Stimulated activated CD8-positive, alpha-beta memory T cell treated with anti-CD3 and anti-CD28 coated beads, Interleukin-15, amount 100 ng/mL, for 48 hours (primary cell): ENCODE data around the gene SLC9A9.

Experiments
- DNase-seq, 2 donors: peaks; one replicate each; pipeline ENCODE4 v3.0.0-alpha.2; 2020; ENCODE audit warnings: low read depth in 2 of 2

Gene SLC9A9

DNA sequence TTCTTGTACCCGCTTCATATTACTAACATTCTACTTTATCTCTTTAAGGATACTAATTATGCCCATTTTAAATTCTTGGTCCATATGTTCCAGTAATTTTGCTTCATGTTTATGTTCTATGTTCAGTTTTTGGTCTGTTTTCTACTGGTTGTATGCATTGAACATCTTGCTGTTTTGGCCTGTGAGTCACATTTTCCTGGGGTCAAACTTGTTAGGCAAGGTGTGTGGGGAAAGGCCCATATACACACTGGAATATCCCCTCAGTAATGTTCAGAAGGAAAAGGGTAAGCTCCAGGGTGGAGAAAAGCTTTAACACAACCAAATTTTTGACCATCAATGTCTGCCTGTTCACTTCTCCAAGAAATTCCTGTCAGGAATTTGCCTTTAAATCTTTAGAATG lies 337.7 kb downstream of the SLC9A9 start:
- no peak for DNase-seq

DNA sequence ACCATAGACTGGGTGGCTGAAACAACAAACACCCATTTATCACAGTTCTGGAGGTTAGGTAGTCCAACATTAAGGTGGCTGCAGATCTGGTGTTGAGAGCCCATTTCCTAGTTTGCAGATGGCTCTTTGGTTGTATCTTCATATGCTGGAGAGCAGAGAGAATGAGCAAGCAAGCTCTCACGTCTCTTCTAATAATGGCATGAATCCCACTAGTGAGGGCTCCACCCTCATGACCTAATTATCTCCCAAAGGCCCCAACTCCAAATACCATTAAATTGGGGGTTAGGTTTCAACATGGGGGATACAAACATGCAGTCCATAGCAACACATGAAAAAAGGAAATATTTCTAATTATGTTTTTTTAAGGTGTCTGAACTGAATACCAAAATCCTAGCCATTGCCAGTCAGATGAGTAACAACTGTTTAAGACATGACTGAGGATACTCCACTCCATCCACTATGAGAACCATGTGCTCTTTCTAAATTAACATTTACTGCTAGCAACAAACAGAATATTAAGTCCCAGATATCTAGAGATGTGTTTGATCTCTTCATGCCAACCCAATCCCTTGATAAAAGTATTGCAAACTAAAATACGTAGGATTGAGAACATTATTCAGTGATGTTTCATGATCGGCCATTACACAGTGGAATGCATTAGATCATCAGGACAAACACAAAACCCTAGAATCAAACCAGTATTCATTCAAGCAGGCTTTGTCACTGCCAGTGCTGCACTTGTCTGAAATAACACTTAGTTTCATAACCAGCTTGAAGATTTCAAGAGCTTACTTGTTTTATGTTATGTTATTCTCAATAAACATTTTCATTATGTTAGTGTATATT lies 340.3 kb downstream of the SLC9A9 start:
- no peak for DNase-seq

DNA sequence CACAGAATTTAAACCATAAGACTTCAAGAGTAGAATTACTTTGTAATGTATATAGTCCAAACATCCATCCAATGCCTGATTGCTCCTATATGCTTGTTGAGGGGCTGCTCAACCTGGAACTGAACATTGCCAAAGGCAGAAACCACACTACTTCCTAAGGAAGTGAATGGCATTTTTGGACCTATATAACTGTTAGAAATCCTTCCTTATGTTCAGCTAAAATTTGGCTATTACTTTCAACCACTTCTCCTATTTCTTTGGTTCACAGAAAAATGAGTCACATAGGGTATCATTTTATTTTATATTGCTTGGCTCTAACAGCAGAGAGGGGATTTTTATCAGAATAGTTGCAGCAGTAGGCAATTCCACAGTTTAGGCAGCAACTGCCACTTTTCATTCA lies 342.1 kb downstream of the SLC9A9 start:
- DNase-seq = no peak

DNA sequence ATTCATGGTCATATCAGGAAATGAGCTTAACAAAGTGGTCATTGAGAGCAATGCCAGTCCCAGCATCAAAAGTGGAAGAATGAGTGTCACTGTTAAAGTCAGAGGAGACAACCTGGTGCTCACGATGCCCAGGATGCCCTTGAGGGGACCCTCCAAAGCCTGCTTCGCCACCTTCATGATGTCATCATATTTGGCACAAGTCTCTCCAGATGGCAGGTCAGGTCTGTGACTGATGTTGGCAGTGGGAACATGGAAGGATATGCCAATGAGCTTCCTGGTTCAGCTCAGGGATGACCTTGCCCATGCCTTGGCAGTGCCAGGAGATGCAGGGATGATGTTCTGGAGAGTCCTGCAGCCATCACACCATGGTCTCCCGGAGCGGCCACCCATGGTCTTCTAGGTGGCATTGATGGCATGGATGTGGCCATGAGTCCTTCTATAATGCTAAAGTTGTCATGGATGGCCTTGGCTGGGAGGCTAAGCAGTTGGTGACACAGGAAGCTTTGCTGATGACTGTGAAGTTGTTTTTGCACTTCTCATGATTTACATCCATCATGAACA lies 344.9 kb downstream of the SLC9A9 start:
- DNase-seq = no peak

DNA sequence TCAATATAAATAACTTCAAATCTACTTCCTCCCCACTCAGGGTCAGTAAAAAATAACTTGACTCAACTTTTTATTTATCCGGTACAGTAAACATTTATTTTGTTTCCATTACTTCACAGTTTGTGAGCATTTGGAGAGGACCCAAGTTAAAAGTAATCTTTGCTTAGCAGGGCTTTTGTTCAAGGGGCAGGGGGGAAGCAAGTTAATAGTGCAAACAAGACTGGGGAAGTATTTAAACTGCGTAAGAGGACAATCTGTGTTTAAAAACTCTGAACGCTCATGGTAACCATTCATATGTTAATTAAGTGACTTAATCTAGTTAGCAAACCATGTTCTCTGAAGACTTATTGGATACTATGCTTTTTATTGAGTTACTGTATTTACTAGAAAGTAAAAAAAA lies 346.2 kb downstream of the SLC9A9 start:
- DNase-seq = no peak

GRCh38 chr3:143497382-143497781 lies 350.9 kb downstream of the SLC9A9 start:
- DNase-seq = no peak

DNA sequence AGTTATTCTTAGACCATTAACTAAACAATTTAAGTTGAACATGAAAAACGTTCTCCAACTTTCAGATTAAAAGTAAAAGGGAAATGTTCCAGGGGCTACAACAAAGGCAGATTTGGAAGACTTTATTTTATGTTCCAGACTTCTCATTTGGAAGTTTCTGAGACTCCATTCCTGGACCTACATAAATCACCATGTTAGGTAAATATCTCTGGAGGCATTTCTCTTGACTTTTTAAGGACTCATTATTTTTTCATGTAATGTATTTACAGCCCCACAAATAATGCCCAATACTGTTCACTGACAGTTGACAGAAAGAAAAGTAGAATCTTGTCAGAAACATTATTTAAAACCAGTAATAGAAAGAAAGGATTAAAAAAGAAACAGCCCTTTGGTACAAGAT lies 352.1 kb downstream of the SLC9A9 start:
- DNase-seq = no peak

DNA sequence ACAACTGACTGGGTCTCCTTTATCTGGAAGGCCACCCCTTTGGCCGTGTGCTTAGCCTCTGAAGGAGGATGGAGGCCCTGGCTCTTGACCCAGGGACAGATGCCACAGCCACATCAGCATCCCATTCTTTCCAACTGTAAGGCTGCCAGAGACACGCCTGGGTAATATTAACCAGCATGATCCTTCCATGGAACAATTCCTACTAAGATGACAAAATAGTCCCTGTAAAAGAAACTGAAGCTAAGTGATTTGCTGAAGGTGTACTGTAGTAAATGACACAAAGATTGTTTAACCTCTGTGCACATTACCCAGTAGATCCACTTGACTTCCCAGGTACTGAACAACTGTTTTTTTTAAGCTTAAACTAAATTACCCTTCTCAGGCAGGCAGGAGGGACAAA lies 352.7 kb downstream of the SLC9A9 start:
- no peak for DNase-seq

DNA sequence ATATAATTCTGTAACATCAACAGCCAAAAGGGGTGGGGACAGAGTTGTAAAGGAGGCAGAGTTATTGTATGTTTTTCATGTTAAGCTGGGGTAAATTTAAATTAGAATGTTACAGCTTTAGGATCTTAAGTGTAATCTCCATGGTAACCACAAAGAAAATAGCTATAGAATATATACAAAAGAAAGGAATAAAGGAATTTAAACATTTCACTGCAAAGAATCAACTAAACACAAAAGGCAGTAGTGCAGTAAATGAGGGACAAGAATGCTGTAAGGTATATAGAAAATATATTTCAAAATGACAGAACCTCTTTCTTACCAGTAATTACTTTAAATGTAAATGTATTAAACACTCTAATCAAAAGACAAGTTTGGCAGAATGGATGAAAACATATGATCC lies 361.7 kb downstream of the SLC9A9 start:
- no peak for DNase-seq

- no peak for DNase-seq
Measured at GRCh38 chr3:143484846-143485512, 363.3 kb downstream of the SLC9A9 start.

GRCh38 chr3:143483214-143483613 lies 365.1 kb downstream of the SLC9A9 start:
- no peak for DNase-seq

DNA sequence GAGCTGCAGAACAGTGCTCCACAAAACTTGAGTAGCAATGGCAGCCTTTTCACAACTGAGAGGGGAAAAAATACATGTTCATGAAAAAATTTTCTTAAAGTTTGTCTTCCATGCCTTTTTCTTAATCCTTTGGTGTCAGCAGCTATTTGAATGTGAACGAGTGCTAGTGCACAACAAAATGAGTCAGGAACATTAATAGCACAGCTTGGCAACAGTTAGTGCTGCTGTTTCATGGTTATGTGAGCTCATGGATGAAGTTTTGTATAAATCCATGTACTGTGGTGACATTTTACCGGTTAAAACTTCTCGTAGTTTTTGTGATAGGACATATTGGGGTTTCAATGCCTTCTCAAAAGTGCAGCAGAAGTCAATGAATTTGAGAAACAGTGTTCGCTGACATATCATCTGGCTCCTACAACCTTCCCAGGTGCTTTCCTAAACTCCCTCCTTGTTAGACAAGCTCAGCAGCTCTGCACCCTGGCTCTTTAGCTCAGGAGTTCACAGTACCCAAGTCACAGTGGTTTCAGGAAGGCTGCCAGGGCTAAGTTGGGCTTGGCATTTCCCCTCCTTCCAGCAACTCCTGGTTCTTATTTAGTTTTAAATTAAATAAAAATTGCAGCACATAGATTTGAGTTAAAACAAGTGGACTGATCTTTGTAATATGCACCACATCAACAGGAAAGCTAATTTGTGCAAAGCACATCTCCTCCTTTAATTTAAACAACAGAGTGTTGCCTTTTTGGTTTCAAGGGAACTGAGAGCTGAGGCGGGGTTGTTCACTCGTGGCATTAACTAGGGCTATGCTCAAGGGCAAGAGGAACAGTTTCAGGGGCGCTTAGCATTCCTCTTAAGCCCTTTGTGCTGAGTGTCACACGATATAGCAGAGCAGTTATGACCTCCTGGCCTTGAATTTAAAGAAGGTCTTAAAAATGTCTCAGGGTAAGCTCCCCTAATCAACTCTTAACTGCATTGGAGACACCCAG lies 365.9 kb downstream of the SLC9A9 start:
- DNase-seq = no peak

DNA sequence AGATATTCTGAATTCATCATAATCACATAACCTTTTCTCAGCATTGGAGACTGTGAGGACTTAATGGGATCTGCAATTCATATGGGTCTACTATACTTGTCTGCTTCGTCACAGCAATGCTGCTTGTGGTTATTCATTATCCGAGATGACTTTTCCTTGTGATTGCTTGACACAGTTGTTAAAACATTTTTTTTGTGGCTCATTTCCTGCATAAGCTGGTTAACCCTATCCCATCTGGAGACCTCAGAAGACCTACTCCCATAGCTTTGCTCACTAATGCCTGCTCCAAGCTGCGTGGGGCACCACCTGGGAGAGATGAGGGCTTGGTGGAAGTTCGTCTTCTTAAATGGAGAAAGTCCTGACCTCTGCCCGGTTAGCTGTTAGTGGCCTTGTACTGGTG lies 367.9 kb downstream of the SLC9A9 start:
- no peak for DNase-seq

DNA sequence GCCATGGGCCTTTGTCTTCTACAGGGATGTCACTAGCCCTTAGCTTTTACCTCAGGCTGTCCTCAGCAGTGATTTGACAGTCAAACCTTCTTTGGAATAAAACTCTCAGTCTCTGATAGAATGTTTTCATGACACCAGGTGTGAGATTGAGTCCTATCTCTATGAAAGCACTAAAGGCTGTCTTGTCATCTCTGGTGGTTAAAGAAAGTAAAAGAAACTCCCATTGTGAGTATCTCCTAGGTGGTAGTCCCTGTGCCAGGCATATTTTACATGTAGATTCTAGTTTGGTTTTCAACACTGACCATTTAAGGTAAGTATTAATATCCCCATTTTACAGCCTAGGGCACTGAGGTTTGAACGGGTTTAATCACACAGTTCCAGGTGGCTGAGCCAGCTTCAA lies 368.5 kb downstream of the SLC9A9 start:
- no peak for DNase-seq

DNA sequence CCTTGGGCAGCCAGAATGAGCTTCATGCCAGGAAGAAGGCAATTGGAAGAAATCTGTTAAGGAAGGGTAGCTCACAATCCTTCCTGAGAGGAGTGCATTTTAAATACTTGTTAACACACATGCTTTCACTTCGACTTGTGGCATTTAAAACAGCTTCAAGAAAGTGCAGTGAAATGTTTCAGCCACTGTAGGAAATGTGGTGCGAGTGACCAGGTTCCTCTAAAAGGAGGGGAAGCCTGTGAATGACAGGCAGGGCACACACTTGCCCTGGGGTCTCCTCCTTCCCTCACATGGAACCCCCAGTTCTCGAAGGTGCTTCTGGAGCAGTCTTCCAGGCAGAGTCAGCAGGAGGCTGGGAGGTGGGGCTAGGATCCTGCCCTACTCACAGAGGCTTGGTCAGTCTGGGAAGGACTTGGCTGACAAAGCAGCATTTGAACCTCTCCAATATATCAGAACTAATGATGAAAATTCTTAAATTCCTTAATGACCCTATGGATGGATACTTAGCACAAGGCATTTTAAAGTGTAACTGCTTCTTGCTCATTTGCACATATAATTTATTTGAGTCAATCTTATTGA lies 370.1 kb downstream of the SLC9A9 start:
- no peak for DNase-seq

GRCh38 chr3:143476965-143477640 lies 371.2 kb downstream of the SLC9A9 start:
- no peak for DNase-seq

DNA sequence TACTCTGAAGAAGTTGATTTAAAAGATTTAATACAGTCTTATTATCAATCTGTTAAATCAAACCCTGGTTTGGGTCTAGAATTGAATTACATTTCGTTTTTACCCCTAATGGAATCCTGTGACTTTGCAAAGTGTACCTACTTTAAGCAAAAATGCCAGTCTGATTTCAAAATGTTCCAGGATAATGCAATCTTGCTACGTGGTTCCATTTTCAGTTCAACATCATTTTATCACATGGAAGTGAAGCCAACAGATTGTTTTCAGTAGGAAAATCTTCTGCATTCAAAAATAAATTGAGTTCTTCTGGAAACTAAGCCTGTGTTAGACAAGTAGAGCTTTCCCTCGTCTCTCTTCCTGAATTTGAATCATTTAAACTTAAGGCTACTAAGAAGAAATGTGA lies 372.3 kb downstream of the SLC9A9 start:
- no peak for DNase-seq

- no peak for DNase-seq
Measured at GRCh38 chr3:143472731-143473523, 375.3 kb downstream of the SLC9A9 start.

DNA sequence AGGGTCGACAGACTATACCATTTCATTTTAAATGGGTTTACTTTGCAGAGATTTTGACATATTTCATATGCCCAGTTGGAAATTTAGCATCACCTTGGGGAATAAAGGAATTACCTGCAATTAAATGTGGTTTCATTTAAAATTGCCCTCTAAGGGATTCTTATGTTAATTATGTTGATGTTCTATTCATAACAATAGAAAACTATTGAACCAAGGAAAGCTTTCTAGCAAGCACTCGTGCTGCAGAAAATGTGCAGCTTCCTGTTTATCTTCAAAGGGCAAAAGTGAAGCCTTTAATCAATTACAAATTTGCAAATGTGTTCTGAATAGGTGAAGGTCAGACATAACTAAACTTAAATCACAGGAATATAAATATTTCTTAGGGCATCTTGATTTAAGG lies 376.6 kb downstream of the SLC9A9 start:
- no peak for DNase-seq

DNA sequence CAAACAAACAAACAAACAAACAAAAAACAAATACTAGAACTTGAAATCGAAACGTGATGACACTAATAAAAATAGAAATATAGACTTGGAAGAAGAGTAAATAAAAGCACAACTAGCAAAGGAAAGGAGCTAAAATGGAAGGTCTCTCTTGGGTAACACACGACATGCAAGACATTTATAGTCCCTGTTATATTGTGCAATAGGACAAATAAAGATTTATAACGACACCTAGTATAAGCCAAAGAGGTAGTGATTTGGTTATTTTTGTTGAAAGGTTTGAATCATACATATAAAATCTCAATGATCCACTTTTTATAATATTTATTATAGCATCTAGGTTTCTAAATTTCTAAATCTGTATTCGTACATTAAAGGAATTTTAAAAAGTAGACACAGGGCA lies 379.1 kb downstream of the SLC9A9 start:
- no peak for DNase-seq
